BJ (cell line): ENCODE data around the gene TTC13. TPM values are rescaled to one million over a fixed set of nuclear protein-coding genes. Genes with fewer than 3 reads are reported as not detected.
"Not testable (repeated sequence)": the region's sequence is repeated elsewhere in the genome, so short reads cannot be mapped to it uniquely, and the experiment has no call there.

Source experiments
- CTCF ChIA-PET: fragments of 350-600 bp; formaldehyde crosslinking; extraction: SDS; loops from one replicate; lab custom pipeline; 2021; ENCODE audit warnings: antibody characterized with exemption, inconsistent platforms; lab: Yijun Ruan, JAX
- POLR2A ChIA-PET: fragments of 300-600 bp; sonication (Branson Sonifier 250); formaldehyde crosslinking; extraction: SDS; loops from one replicate; lab custom pipeline; 2021; ENCODE audit warnings: antibody characterized with exemption; lab: Charles Lee
- DNase-seq: peaks from one replicate; pipeline ENCODE4 v3.0.0-alpha.2; 2011; ENCODE audit warnings: low read depth
- H3K27me3 ChIP-seq: 2 replicates; pipeline ENCODE4 v1.6.0; 2011; ENCODE audit warnings: low read length; ENCODE audit not compliant: control insufficient read depth, insufficient read depth
- H3K36me3 ChIP-seq: 2 replicates; pipeline ENCODE4 v1.5.1; 2011; ENCODE audit warnings: low read length; ENCODE audit not compliant: control insufficient read depth, insufficient read depth
- H3K4me3 ChIP-seq: 2 replicates; pipeline ENCODE4 v1.5.1; 2011; ENCODE audit warnings: low read depth, mild to moderate bottlenecking, control low read depth, low read length
- CTCF ChIP-seq: IDR thresholded peaks from 2 replicates; pipeline ENCODE4 v1.5.1; 2011; ENCODE audit warnings: low read depth, mild to moderate bottlenecking, control low read depth, inconsistent platforms, low read length, moderate library complexity; ENCODE audit not compliant: insufficient read depth
- polyA plus RNA-seq: library from polyadenylated mRNA; depleted of rRNA; stranded (reverse); fragments of >200 nt; gene quantifications from 2 replicates; pipeline ENCODE4 v1.2.3, GENCODE V29; 2011

Gene TTC13
- polyA plus RNA-seq, 1 experiment, result 7.4 TPM

GRCh38 chr1:231023150-231023549 lies 44.5 kb upstream of the TTC13 start:
- POLR2A ChIA-PET, result no interaction called here
- no peak for DNase-seq
- CTCF ChIA-PET, result no interaction called here
- Histone ChIP-seq H3K4me3 (no peak overlapping the region), H3K27me3 (no peaks in the 10 kb centered on the region), H3K36me3 (peaks cover 2% of the 10 kb centered on the region; the same call in 1 of the 2 replicates)
- TF ChIP-seq CTCF, result no peak

- H3K36me3 ChIP-seq, H3K4me3 ChIP-seq, CTCF ChIA-PET, DNase-seq, H3K27me3 ChIP-seq, POLR2A ChIA-PET: not testable (repeated sequence)
Measured at GRCh38 chr1:231022543-231022942, 43.9 kb upstream of the TTC13 start.

GRCh38 chr1:231021540-231022031 lies 42.9 kb upstream of the TTC13 start:
- Histone ChIP-seq H3K27me3 (no peaks in the 10 kb centered on the region), H3K36me3 (peaks cover 2% of the 10 kb centered on the region; the same call in 1 of the 2 replicates), H3K4me3 (no peak overlapping the region)
- no peak for TF ChIP-seq CTCF
- ChIA-PET CTCF (no interaction called here), POLR2A (no interaction called here)
- no peak for DNase-seq

- CTCF ChIA-PET, result no interaction called here
- Histone ChIP-seq H3K27me3 (no peaks in the 10 kb centered on the region), H3K4me3 (no peak overlapping the region), H3K36me3 (peaks cover 2% of the 10 kb centered on the region; the same call in 1 of the 2 replicates)
- DNase-seq, result no peak
- TF ChIP-seq CTCF, result no peak
- POLR2A ChIA-PET, result no interaction called here
Measured at GRCh38 chr1:231020816-231021215, 42.2 kb upstream of the TTC13 start.

- Histone ChIP-seq H3K4me3 (no peak overlapping the region), H3K27me3 (no peaks in the 10 kb centered on the region), H3K36me3 (peaks cover 2% of the 10 kb centered on the region; the same call in 1 of the 2 replicates)
- DNase-seq, result no peak
- no peak for TF ChIP-seq CTCF
- POLR2A ChIA-PET, result no interaction called here
- CTCF ChIA-PET, result no interaction called here
Measured at GRCh38 chr1:231020139-231020601, 41.5 kb upstream of the TTC13 start.

GRCh38 chr1:231019711-231020110 lies 41.0 kb upstream of the TTC13 start:
- ChIA-PET POLR2A (no interaction called here), CTCF (no interaction called here)
- Histone ChIP-seq H3K4me3 (no peak overlapping the region), H3K36me3 (peaks cover 2% of the 10 kb centered on the region; the same call in 1 of the 2 replicates), H3K27me3 (no peaks in the 10 kb centered on the region)
- no peak for TF ChIP-seq CTCF
- no peak for DNase-seq
